ENCODE data around the gene POLL. TPM values are rescaled to one million over a fixed set of nuclear protein-coding genes. Genes with fewer than 3 reads are reported as not detected.

The POLL gene
- total and polyA plus RNA-seq, 7 experiments from 2014 or later, result 16.4 to 65.8 (median 36.1) TPM

DNA sequence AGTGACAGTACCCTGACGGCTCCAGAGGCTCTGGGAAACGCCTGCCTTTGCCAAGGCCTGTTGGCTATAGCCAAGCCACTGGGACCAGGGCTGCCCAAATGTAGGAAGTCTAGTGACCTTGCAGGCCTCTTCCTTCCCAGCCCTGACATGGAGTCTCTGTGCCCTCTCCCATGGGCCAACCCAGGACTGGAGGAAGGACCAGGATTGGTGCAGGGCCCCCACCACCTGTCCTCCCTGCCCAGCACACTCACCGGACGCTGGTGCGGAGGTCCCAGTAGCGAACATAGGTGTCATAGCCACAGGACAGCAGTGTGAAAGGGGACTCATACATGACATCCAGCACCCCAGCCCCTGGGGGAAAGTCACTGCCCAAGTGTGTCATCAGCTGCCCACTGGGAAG, 24.0 kb upstream of the POLL start:
- CTCF ChIA-PET, result no interaction called here
- Histone ChIP-seq H3K4me3 (ENCODE audit: low read length) (no peak overlapping the region), H3K4me1 (ENCODE audit: control insufficient read depth in 2 of 2, insufficient read depth in 2 of 2, low read length in 2 of 2) (no peaks in the 10 kb centered on the region), H3K36me3 (ENCODE audit: control insufficient read depth in 2 of 3, insufficient read depth in 3 of 3, low read length in 3 of 3) (peaks cover 10 to 80% (median 18%) of the 10 kb centered on the region in 3 experiments), H3K27me3 (ENCODE audit: control insufficient read depth in 2 of 2, insufficient read depth in 2 of 2, low read length in 2 of 2) (no peaks in the 10 kb centered on the region), H3K9me3 (ENCODE audit: control insufficient read depth in 2 of 3, low read length in 3 of 3) (no peaks in the 10 kb centered on the region), H3K27ac (ENCODE audit: low read depth, low read length) (no peak overlapping the region)
- peaks cover 0 to 14% (median 5%) of the 10 kb centered on the region in 5 donors for H3K36me3 Mint-ChIP-seq
- POLR2A ChIA-PET, result no interaction called here
- H3K4me1 Mint-ChIP-seq, result peaks cover 0 to 8% (median 0%) of the 10 kb centered on the region in 7 donors
- H3K4me3 Mint-ChIP-seq, result no peak overlapping the region
- H3K9me3 Mint-ChIP-seq, result no peaks in the 10 kb centered on the region
- ATAC-seq, result no peak
- DNase-seq, result no peak
- intact Hi-C loops (cut with micrococcal nuclease), result no loop called here
- H3K27ac Mint-ChIP-seq, result peak overlapping the region in 4 of 9 donors; percentile 56 to 68 (median 66)
- H3K27me3 Mint-ChIP-seq, result no peaks in the 10 kb centered on the region

DNA sequence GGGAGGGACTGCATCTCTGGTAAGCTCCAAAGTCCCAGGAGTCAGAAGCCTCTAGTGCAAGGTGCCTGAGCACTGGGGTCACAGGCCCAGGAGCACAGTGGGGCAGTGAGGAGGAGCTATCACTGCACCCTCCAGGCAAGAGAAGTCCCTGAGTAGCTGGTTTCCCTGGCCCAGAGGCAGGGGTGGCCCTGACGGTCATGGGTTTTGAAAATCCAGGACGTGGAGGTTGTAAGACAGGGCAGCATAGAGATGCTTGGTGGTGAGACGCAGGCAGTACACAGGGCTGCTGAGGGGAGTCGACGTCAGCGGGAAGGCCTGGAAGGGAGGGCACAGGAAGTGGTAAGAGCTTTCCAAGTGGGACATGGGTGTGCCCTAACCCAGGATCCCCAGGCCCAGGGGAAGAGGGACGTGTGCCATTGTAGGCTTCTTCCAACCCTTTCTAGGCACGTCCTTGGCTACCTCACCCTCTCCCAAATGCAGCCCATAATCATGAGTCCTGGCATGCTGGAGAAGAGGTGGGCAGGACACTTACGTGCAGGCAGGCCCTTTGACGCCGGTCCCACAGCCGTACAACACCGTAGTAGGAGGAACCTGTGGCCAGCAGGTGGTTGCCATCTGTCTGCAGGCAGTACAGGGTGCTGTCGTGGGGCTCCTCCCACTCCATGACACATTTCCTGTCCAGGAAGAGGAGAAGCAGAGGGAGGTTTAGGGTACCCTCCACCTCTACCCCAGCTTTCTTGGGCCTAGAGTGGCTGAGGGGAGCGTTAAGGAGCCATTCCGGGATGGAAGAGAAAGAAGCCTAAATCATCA, 23.2 kb upstream of the POLL start:
- H3K27ac Mint-ChIP-seq, result peak overlapping the region in 8 of 9 donors; percentile 3 to 68 (median 64)
- peaks cover 0 to 8% (median 0%) of the 10 kb centered on the region in 7 donors for H3K4me1 Mint-ChIP-seq
- ChIA-PET POLR2A (no interaction called here), CTCF (no interaction called here)
- peak; percentile 36 for ATAC-seq
- peaks cover 0 to 20% (median 2%) of the 10 kb centered on the region in 5 donors for H3K36me3 Mint-ChIP-seq
- intact Hi-C loops (cut with micrococcal nuclease), result no loop called here
- Histone ChIP-seq H3K27ac (ENCODE audit: low read depth, low read length) (no peak overlapping the region), H3K36me3 (ENCODE audit: control insufficient read depth in 2 of 3, insufficient read depth in 3 of 3, low read length in 3 of 3) (peaks cover 7 to 79% (median 18%) of the 10 kb centered on the region in 3 experiments), H3K4me1 (ENCODE audit: control insufficient read depth in 2 of 2, insufficient read depth in 2 of 2, low read length in 2 of 2) (no peaks in the 10 kb centered on the region), H3K27me3 (ENCODE audit: control insufficient read depth in 2 of 2, insufficient read depth in 2 of 2, low read length in 2 of 2) (no peaks in the 10 kb centered on the region), H3K4me3 (ENCODE audit: low read length) (no peak overlapping the region), H3K9me3 (ENCODE audit: control insufficient read depth in 2 of 3, low read length in 3 of 3) (no peaks in the 10 kb centered on the region)
- no peak for DNase-seq
- H3K4me3 Mint-ChIP-seq, result no peak overlapping the region
- H3K27me3 Mint-ChIP-seq, result no peaks in the 10 kb centered on the region
- H3K9me3 Mint-ChIP-seq, result no peaks in the 10 kb centered on the region

DNA sequence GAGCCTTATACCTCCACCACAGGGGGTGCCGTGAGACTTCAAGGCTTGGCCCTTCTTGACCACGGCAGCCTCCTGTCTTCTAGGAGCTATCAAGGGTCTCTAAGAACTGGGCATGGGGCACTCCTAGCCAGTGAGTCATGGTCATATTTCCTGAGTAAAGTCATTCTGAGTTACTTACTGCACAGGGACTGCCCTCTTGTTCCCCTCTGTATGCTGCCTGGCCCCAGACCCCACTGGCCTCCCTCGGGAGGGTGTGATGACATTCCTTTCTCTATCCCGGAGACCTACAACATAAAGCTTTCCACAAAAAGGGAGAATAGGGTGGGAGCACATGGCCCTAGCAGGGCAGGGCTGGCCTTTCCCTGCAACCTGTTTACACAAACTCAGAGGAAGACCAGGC, 21.4 kb upstream of the POLL start:
- Mint-ChIP-seq H3K36me3 (peaks cover 0 to 26% (median 0%) of the 10 kb centered on the region in 5 donors), H3K4me3 (no peak overlapping the region), H3K27ac (peak overlapping the region in 4 of 9 donors; percentile 13 to 57 (median 37)), H3K4me1 (peaks cover 0 to 8% (median 0%) of the 10 kb centered on the region in 7 donors), H3K9me3 (no peaks in the 10 kb centered on the region), H3K27me3 (no peaks in the 10 kb centered on the region)
- DNase-seq (no peak), ATAC-seq (no peak)
- Histone ChIP-seq H3K36me3 (ENCODE audit: control insufficient read depth in 2 of 3, insufficient read depth in 3 of 3, low read length in 3 of 3) (peaks cover 7 to 75% (median 18%) of the 10 kb centered on the region in 3 experiments), H3K9me3 (ENCODE audit: control insufficient read depth in 2 of 3, low read length in 3 of 3) (no peaks in the 10 kb centered on the region), H3K4me1 (ENCODE audit: control insufficient read depth in 2 of 2, insufficient read depth in 2 of 2, low read length in 2 of 2) (no peaks in the 10 kb centered on the region), H3K27ac (ENCODE audit: low read depth, low read length) (no peak overlapping the region), H3K27me3 (ENCODE audit: control insufficient read depth in 2 of 2, insufficient read depth in 2 of 2, low read length in 2 of 2) (no peaks in the 10 kb centered on the region), H3K4me3 (ENCODE audit: low read length) (no peak overlapping the region)
- intact Hi-C loops (cut with micrococcal nuclease), result no loop called here
- POLR2A ChIA-PET, result no interaction called here
- CTCF ChIA-PET, result no interaction called here

DNA sequence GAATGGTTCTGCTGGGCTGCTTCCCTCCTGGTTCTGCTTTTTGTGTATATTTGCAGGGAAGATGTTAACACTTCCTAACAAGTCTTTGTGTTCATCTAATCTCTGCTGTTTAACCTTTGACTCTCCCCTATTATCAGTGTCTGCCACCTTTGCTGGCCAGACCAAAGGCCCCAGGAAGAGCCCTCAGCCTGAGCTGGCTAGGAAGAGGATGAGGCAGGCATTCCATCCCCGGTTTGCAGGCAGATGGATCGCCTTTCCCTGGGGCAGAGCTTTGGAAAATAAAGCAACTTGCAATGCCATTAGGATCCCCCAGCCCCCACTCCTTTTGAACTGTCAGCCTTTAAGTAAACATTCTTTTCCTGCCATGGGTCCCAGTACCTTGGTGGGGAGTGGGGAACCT, 19.1 kb upstream of the POLL start:
- Mint-ChIP-seq H3K4me3 (no peak overlapping the region), H3K36me3 (peaks cover 0 to 26% (median 0%) of the 10 kb centered on the region in 5 donors), H3K27me3 (no peaks in the 10 kb centered on the region), H3K9me3 (no peaks in the 10 kb centered on the region), H3K27ac (peak overlapping the region in 6 of 9 donors; percentile 3 to 69 (median 43)), H3K4me1 (peaks cover 0 to 8% (median 0%) of the 10 kb centered on the region in 7 donors)
- no peaks in the 10 kb centered on the region for H3K27me3 ChIP-seq (ENCODE audit: control insufficient read depth in 2 of 2, insufficient read depth in 2 of 2, low read length in 2 of 2)
- ATAC-seq, result no peak
- H3K4me3 ChIP-seq (ENCODE audit: low read length), result no peak overlapping the region
- H3K4me1 ChIP-seq (ENCODE audit: control insufficient read depth in 2 of 2, insufficient read depth in 2 of 2, low read length in 2 of 2), result no peaks in the 10 kb centered on the region
- ChIA-PET POLR2A (interaction anchor here (1.3 kb wide), 1 partner anchor 19 kb away, joined by 3 read pairs; the partner anchor contains the start of genes DPCD and POLL), CTCF (no interaction called here)
- H3K36me3 ChIP-seq (ENCODE audit: control insufficient read depth in 2 of 3, insufficient read depth in 3 of 3, low read length in 3 of 3), result peaks cover 7 to 68% (median 18%) of the 10 kb centered on the region in 3 experiments
- no peak for DNase-seq
- intact Hi-C loops (cut with micrococcal nuclease), result no loop called here
- no peak overlapping the region for H3K27ac ChIP-seq (ENCODE audit: low read depth, low read length)
- H3K9me3 ChIP-seq (ENCODE audit: control insufficient read depth in 2 of 3, low read length in 3 of 3), result no peaks in the 10 kb centered on the region

DNA sequence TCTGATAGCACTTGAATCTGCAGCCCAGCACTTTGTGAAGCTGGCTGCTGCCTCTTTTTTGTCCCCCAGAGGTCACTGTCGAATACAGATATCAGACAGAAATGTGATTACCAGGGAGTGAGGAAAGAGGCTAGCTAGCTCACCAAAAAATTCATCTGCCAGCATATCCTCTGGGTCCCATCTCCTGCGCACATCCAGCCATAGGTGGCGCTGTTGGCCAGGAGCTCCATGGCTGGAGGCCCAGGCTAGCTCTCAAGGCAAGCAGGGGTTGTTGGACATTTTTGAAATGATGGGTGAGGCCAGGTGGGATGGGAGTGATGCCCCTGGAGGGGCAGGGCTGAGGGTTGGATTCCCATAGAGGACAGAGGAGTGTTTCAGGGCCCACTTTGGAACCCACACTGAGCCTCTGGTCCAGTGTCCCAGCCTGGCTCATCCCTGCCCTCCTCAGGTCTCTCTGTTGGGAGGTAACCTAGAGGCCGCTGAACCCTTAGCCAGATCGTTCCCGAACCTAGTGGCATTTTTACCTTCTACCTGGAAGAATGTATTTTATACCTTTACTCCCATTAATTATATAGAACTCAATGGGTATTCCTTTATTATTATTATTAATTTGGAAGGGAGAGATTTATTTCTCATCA, 14.8 kb upstream of the POLL start:
- Histone ChIP-seq H3K27me3 (ENCODE audit: control insufficient read depth in 2 of 2, insufficient read depth in 2 of 2, low read length in 2 of 2) (no peaks in the 10 kb centered on the region), H3K36me3 (ENCODE audit: control insufficient read depth in 2 of 3, insufficient read depth in 3 of 3, low read length in 3 of 3) (peaks cover 0 to 26% (median 0%) of the 10 kb centered on the region in 3 experiments), H3K27ac (ENCODE audit: low read depth, low read length) (no peak overlapping the region), H3K4me3 (ENCODE audit: low read length) (no peak overlapping the region), H3K4me1 (ENCODE audit: control insufficient read depth in 2 of 2, insufficient read depth in 2 of 2, low read length in 2 of 2) (no peaks in the 10 kb centered on the region), H3K9me3 (ENCODE audit: control insufficient read depth in 2 of 3, low read length in 3 of 3) (no peaks in the 10 kb centered on the region)
- Mint-ChIP-seq H3K27me3 (no peaks in the 10 kb centered on the region), H3K4me1 (peaks cover 0 to 3% (median 0%) of the 10 kb centered on the region in 7 donors), H3K4me3 (no peak overlapping the region), H3K9me3 (no peaks in the 10 kb centered on the region), H3K36me3 (peaks cover 0 to 14% (median 0%) of the 10 kb centered on the region in 5 donors), H3K27ac (peak overlapping the region in 4 of 9 donors; percentile 12 to 81 (median 48))
- ATAC-seq (peak; percentile 86), DNase-seq (peak; percentile 20 to 80 (median 45))
- intact Hi-C loops (cut with micrococcal nuclease), result loop anchor here (1.0 to 5.0 kb wide), 2 partner anchors 178 to 469 kb away; no protein-coding TSS in a partner anchor
- CTCF ChIA-PET, result interaction anchor here (0.7 to 4.0 kb wide), 4 partner anchors 12 to 179 kb away, joined by 3 to 13 read pairs (median 4); no protein-coding TSS in a partner anchor
- POLR2A ChIA-PET, result interaction anchor here (0.6 kb wide), 1 partner anchor 419 kb away, joined by 3 read pairs; no protein-coding TSS in a partner anchor

DNA sequence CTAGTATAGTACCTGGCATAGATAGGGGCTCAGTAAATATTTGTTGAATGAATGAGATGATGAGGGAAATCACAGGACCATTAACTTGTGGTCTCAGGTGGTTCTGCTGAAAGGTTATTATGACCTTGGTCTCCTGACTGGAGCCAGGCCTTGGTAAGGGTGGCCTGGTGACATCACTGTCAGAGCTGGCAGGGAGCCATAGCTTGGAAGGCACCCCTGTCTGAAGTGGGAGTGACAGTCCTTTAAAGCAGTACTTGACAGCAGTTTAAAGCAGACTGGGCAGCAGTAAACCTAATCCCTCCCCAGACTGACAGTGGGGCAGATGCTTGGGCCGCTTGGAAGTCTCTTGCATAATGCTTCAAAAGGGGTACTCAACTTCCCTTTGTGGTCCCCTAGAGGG, 13.5 kb upstream of the POLL start:
- Mint-ChIP-seq H3K4me3 (no peak overlapping the region), H3K36me3 (peaks cover 0 to 8% (median 0%) of the 10 kb centered on the region in 5 donors), H3K27me3 (no peaks in the 10 kb centered on the region), H3K9me3 (no peaks in the 10 kb centered on the region), H3K27ac (peak overlapping the region in 3 of 9 donors; percentile 24 to 76 (median 71)), H3K4me1 (peaks cover 0 to 3% (median 0%) of the 10 kb centered on the region in 7 donors)
- no peak for DNase-seq
- H3K9me3 ChIP-seq (ENCODE audit: control insufficient read depth in 2 of 3, low read length in 3 of 3), result no peaks in the 10 kb centered on the region
- no peaks in the 10 kb centered on the region for H3K27me3 ChIP-seq (ENCODE audit: control insufficient read depth in 2 of 2, insufficient read depth in 2 of 2, low read length in 2 of 2)
- H3K4me1 ChIP-seq (ENCODE audit: control insufficient read depth in 2 of 2, insufficient read depth in 2 of 2, low read length in 2 of 2), result no peaks in the 10 kb centered on the region
- no peak for ATAC-seq
- POLR2A ChIA-PET, result interaction anchor here (1.2 kb wide), 1 partner anchor 13 kb away, joined by 3 read pairs; the partner anchor contains the start of genes DPCD and POLL
- no peak overlapping the region for H3K27ac ChIP-seq (ENCODE audit: low read depth, low read length)
- H3K36me3 ChIP-seq (ENCODE audit: control insufficient read depth in 2 of 3, insufficient read depth in 3 of 3, low read length in 3 of 3), result peaks cover 0 to 12% (median 0%) of the 10 kb centered on the region in 3 experiments
- no peak overlapping the region for H3K4me3 ChIP-seq (ENCODE audit: low read length)
- intact Hi-C loops (cut with micrococcal nuclease), result loop anchor here in 1 of 2 donors (5.0 kb wide), 1 partner anchor 471 kb away; no protein-coding TSS in a partner anchor
- CTCF ChIA-PET, result interaction anchor here (0.5 to 4.0 kb wide), 2 partner anchors 180 to 251 kb away, joined by 4 to 13 read pairs; no protein-coding TSS in a partner anchor

Measured in naive thymus-derived CD4-positive, alpha-beta T cell (primary cell).